Activated CD4-positive, CD25-positive, alpha-beta regulatory T cell treated with anti-CD3 and anti-CD28 coated beads, Interleukin-2, amount 50 U/mL, for 24 hours (primary cell): ENCODE data around the gene TNFRSF9.
A peak's percentile ranks its signal among the peaks of the same experiment; 100 is the strongest.
"Not testable (repeated sequence)": the region's sequence is repeated elsewhere in the genome, so short reads cannot be mapped to it uniquely, and the experiment has no call there.

Experiments
- ATAC-seq, 2 donors: fragments of 150-1000 bp; cut with Tn5 transposase; one replicate each; pipeline ENCODE4 v1.10.0; 2021; ENCODE audit warnings: mild to moderate bottlenecking in 1 of 2, moderate library complexity in 1 of 2

TNFRSF9 gene

GRCh38 chr1:7940745-7941436, at the start of gene TNFRSF9:
Gene TNFRSF9 (minus strand): TSS chr1:7940839. CDS start chr1:7939994, 845 bp downstream.
- peak; percentile 91 for ATAC-seq

- ATAC-seq: no peak
These were observed 49.3 kb upstream of the TNFRSF9 start for GRCh38 chr1:7989762-7990428.

GRCh38 chr1:7988576-7988975, 47.9 kb upstream of the TNFRSF9 start:
- peak; percentile 21 to 53 for ATAC-seq

DNA sequence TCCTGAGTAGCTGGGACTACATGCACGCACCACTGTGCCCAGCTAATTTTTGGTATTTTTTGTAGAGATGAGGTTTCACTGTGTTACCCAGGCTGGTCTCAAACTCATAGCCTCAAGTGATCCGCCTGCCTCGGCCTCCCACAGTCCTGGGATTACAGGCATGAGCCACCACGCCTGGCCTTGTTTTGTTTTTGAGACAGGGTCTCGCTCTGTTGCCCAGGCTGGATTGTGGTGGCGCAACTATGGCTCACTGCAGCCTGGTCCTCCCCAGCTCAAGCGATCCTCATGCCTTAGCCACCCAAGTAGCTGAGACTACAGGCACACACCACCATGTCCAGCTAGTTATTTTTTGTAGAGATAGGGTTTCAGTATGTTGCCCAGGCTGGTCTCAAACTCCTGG, 46.9 kb upstream of the TNFRSF9 start:
- ATAC-seq: no peak

GRCh38 chr1:7985851-7986612, 45.4 kb upstream of the TNFRSF9 start:
- no peak for ATAC-seq

GRCh38 chr1:7984811-7985210, 44.2 kb upstream of the TNFRSF9 start:
- no peak for ATAC-seq

GRCh38 chr1:7983086-7983778, 42.6 kb upstream of the TNFRSF9 start:
- no peak for ATAC-seq

DNA sequence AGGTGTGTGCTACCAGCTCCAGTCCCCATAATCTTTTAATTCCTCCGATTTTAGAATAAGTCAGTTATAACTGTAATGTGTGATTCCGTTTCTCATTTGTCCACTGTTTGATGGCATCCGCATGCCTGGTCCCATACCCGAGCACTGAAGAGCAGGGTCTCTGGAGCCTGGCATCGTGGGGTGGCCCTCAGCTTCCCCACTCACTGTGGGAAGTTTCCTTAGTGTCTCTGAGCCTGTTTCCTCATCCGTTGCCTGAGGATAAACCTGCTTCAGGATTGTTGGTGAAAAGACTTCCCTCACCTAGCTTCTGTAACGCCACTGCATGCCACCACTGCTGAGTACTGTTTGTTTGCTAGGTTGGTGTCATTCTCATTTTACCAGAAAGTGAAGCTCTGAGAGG, 40.3 kb upstream of the TNFRSF9 start:
- ATAC-seq: no peak

DNA sequence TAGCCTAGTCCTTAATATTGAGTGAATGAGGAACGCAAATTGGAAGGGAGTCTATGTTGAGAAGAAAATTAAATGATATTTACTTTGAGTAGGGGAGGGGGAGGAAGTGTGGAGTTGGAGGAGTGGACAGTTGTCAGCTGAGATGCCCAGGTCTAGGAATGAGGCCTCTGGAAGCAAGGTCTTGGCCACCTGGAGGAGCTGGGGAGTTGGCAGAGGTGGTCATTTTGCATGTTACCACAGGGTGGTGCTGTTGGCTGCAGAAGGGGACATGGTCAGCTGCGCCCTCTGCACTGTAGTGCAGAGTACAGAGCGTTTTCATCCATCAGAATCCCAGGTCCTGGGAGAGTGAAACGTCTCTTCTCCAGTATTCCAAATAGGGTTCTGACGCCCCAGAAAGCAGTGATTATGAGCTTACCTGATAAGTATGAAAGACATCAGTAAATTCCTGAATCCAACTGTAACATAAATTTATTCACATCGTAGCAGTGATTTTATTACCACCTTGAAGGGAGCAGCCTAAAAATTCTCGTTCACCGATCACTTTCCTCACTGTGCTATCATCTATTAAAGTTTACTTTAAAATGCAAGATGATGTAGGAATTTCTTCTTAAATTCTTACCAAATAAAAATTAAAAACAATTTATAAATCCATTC, 34.7 kb upstream of the TNFRSF9 start:
- ATAC-seq: peak; percentile 44 to 67

- ATAC-seq: no peak
These were observed 32.4 kb upstream of the TNFRSF9 start for GRCh38 chr1:7973086-7973485.

DNA sequence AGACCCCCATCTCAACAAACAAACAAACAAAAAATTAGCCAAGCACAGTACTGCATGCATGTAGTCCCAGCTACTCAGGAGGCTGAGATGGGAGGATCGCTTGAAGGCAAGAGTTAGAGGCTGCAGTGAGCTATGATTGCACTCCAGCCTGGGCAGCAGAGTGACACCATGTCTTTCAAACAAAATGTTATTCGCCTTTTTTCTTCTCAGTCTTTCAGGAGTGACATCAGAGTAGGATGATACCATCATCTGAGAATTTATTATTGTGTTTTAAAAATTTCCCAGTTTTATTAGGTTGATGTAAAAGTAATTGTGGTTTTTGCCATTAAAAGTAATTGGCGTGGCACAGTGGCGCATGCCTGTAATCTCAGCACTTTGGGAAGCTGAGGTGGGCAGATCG, 31.6 kb upstream of the TNFRSF9 start:
- ATAC-seq: no peak

DNA sequence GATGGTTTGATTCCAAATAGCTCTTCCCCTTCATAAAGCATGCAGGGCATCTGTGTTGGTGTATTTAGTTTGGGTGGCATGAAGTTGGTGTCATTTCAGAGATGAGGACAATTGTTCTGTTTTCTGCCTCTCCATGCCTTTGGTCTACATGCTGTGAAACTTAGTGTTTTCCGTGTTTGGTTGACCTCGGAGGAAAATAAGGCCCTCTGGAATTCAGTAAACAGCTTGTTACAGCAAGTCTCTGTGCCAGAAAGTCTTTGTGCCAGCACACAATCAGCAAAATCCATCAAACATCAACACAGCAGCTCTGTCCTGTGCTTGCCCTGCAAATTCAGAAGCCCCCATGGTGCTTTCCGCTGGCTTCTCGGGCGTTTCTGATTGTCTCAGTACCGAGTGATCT, 30.4 kb upstream of the TNFRSF9 start:
- ATAC-seq: no peak

DNA sequence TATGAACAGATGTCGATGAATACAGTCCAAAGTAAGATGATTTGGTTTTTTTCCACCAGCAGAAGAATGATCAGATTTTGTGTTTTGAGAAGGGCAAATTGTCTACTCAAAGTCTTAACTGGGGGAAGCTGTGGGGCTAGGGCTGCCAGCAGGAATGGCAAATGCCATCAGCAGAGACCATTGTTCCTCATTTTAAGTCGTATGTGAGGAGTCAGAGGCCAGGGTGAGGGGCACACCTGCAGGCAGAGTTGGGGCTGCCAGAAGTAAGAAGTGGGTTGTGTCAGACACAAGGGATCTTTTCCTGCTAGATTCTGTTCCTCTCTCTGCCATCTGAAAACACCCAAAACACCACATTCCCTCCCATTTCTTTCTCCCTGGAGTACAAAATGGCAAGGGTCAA, 29.6 kb upstream of the TNFRSF9 start:
- no peak for ATAC-seq

- no peak for ATAC-seq
These were observed 27.0 kb upstream of the TNFRSF9 start for GRCh38 chr1:7967651-7968050.

- ATAC-seq: no peak
These were observed 26.6 kb upstream of the TNFRSF9 start for GRCh38 chr1:7967196-7967595.

GRCh38 chr1:7964476-7964875, 23.8 kb upstream of the TNFRSF9 start:
- no peak for ATAC-seq

DNA sequence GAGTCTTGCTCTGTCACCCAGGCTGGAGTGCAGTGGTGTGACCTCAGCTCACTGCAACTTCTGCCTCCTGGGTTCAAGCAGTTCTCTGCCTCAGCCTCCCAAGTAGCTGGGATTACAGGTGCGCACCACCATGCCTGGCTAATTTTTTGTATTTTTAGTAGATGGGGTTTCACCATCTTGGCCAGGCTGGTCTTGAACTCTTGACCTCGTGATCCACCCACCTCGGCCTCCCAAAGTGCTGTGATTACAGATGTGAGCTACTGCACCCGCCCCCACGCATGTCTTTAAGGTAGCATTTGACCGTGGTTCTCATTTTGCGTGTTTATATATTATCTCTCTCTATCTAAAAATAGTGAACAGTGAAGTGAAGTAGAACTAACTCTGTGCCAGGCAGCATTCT, 23.2 kb upstream of the TNFRSF9 start:
- not testable (repeated sequence) for ATAC-seq

GRCh38 chr1:7963378-7963730, 22.7 kb upstream of the TNFRSF9 start:
- not testable (repeated sequence) for ATAC-seq

DNA sequence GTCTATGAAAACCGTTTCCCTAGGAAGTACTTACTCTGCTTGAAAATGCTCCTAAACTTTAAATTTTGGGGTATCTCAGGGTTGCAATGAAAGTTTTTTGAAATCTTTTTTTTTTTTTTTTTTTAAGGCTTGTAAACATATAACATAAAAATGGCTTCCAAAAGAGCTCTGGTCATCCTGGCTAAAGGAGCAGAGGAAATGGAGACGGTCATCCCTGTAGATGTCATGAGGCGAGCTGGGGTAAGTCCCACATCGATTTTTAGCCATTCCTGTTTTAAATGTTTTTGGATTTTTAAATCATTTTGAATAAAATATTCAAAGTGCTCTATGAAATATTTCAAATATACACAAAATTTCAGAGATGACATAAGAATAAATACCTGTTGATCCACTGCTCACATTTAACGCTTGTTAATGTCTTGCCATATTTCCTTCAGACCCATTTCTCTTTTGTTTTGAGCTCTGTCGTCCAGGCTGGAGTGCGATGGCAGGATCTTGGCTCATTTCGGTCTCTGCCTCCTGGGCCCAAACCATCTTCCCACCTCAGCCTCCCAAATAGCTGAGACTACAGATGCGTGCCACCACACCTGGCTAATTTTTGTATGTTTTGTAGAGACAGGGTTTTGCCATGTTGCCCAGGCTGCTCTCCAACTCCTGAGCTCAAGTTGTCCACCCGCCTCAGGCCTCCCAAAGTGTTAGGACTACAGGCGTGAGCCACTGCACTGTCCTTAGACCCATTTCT, 22.2 kb upstream of the TNFRSF9 start:
- ATAC-seq: no peak

GRCh38 chr1:7962014-7962335, 21.3 kb upstream of the TNFRSF9 start:
- ATAC-seq: peak; percentile 40 to 50

GRCh38 chr1:7961216-7962013, 20.8 kb upstream of the TNFRSF9 start, which contains the start of gene PARK7:
Gene PARK7 (plus strand): TSS chr1:7961711. CDS start chr1:7962786, 1,075 bp downstream.
- ATAC-seq: peak; percentile 93 to 95
